NCI-H510A treated with DMSO at 0.1 percent for 48 hours (cell line): Measurements from ENCODE around the gene TRIM36.

Experiments used
- DNase-seq: peaks from one replicate; lab custom pipeline; 2025; lab: John Stamatoyannopoulos, UW

The TRIM36 gene

DNA sequence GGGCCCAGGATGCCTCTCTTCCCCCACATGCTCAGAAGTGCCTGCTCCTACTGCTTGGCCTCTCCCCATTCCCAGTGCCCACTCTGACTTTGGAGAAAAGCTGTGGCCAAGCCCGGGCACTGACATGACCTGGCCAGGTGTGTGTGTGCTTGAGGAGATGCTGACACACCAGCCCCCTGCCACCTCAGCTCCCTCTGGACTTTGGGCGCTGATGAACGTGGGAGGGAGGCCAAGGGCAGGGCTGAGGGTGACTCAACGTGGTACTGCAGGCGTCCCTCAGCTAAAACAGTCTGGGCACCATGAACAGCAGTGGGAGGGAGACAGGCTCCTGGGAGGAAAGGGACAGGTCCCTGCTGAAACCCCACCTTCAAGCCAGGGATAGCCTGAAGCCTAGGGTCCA lies 3.9 kb downstream of the TRIM36 start:
- DNase-seq = no peak

DNA sequence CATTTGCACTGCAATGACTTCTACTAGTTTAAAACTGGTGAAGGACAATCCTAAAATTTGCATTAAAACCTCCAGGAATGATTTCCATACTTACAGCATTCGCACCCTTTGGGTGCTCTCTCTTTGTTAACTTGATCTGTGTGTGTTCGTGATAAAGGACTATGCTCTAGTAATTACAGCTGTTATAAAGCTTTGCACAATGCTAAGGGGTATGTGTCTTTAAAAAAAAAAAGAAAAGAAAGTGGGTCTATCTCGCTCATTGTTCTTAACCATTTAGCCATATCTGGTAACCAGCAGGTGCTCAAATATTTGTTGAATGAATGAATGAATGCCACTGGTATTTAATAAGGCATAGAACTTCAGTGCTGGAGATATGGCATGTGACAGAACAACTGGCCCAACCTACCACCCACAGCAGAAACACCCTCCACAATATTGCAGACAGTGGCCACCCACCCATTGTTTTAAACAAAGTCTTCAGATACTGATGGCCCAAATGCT lies 8.7 kb downstream of the TRIM36 start:
- no peak for DNase-seq

DNA sequence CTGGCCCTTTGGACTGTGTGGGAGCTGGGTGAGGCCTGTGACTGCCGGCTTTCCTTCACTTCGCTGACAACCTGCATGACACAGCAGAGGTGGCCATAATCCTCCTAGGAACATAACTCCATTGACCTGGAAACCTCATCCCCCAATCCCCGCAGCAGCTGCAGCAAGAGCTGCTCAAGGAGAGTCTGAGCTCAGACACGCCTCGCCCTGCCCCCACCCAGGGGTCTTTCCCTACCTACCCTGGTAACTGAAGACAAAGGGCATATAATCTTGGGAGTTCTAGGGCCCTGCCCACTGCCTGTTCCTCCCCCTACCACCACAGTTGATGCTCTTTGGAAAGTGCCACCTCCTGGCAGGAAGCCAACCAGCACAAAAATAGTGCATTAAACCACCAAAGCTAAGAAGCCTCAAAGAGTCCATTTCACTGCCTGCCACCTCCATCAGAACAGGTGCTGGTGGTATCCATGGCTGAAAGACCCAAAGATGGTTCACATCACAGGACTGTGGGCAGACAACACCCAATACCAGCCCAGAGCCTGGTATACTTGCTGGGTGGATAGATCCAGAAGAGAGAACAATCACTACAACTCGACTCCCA lies 18.4 kb downstream of the TRIM36 start:
- DNase-seq = no peak

DNA sequence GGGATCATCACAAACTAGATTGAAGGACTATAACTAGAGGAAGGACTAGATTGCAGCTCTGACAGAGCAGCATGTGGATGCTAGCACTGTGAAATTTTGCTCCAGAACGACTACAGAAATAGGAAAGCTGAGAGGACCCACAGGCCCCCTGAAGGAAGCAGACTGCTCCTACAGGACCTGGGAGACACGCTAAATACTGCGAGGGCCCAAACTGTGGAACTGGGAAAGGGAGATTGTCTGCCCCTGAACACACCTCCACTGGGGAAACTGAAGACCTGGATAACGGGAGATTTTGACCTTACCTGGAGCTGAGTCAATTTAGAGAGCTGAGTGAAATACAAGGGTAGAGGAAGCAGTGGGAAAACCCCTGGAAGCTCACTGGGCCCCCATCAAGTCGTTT lies 19.2 kb downstream of the TRIM36 start:
- DNase-seq = no peak

DNA sequence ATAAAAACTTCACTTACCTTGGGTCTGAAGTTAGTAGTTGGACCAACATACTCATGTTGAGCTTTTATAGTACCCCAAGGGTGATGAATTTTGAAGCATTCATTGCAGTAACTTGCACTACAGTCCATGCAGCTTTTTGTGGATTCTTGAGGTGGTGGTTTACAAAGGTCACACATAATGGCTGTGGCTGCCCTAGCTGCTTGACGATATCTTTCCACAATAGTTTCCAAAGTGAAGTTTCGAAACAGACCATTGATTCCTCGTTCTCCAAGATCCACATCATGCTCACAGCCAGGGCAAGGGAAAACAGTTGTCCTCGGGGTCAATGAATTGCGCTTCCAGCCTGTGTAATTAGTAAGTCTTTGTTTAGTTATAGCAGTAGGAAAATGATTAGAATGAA lies 22.7 kb downstream of the TRIM36 start:
- no peak for DNase-seq

DNA sequence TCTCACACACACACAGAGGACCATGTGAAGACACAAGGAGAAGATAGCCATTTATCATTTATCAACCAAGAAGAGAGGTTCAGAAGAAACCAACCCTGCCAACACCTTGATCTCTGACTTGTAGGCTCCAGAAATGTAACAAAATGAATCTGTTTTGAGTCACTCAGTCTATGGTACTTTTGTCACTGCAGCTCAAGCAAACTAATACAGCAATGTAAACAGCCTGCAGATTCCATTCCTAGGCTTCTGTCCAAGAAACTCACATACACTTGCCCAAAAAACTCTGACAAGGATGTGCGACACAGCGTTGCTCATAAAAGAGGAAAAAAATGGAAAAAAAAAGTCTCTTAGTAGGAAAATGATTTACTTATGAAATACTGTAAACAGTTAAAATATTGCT lies 33.4 kb downstream of the TRIM36 start:
- no peak for DNase-seq

DNA sequence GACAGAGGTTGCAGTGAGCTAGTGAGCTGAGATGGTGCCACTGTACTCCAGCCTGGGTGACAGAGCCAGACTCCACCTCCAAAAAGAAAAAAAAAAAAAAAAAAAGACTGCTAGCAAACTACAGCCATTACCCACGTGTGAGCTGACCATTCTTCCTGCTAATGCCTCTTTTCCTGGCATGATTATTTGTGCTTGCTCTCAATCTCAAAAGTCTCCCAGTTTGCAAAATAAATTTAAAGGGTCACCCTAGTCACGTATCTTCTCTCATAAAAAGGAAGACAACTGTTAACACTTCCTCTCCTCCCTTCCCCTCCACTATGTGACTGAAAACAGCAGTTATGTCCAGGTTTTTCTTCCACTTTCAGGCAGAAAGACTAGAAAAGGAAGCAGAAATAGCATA lies 37.2 kb downstream of the TRIM36 start:
- DNase-seq = no peak

DNA sequence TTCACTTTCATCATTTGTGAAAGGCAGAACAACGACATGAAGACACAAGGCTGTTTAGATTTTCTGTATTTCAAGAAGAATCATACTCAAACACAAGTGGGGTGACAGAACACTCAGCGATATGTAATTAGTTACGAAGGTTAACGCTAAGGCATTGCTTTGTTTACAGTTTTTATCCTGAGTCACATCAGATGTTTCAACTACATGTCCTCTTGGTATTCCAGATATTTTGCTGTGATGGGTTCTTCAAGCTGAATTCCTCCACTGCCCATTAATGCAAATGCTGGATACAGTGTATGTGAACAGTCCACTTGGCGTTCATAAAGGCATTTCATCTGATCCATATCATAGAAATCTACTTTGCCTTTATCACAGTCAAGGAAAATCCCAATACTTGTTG lies 43.4 kb downstream of the TRIM36 start:
- DNase-seq = no peak

DNA sequence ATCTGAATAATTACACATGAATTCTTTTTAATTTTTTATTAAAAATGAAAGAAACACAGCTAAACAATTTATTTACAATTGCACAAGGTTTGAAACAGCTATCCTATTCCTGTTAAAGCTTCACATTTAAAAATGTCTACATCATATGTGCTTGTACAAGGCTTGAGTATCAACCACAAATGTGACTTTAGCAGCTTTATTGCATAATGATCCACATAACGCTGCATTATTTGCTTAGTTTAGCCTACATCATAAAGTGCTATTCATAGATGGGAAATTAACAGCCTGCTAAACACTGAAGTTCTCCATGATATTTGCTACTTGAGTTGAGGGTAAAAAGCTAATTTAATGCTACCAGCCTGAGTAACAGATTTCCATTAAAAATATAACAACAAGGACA lies 45.0 kb downstream of the TRIM36 start:
- no peak for DNase-seq

DNA sequence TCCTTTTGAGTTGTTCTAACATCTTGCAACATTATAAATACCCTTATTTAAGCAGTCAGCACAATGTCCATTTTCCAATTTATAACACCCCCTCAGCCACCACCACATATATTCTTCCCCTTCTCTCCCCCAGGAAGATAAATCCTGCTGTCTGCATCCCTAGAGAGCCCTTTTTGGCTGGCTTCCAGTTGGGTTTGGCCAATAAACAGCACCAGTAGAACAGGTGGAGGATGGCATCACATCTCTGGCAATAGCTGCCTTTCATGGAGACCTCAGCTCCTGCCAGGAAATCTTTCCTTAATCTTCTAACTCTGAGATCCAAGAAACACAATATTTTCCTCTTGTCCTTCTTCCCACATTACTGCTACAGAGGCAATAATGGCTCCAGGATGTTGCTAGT lies 53.7 kb downstream of the TRIM36 start:
- DNase-seq = no peak

DNA sequence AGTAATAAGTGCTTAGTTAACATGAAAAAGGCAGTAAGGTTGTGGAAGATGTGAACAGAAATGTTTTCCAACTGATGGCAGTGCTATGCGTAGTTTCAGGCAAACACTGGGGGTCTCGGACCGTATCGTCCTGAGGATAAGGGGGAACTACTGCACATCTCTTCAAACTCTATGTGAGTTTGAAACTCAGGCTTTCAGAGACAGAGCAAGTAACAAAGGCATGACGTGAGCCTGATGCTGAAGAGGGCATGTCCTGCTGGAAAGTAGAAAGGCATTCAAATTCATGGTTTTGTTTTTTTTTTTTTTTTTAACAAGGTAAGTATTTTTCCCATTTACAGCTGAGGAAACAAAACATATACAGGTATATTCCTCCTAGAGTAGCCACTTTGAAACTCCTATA lies 59.9 kb downstream of the TRIM36 start:
- no peak for DNase-seq

DNA sequence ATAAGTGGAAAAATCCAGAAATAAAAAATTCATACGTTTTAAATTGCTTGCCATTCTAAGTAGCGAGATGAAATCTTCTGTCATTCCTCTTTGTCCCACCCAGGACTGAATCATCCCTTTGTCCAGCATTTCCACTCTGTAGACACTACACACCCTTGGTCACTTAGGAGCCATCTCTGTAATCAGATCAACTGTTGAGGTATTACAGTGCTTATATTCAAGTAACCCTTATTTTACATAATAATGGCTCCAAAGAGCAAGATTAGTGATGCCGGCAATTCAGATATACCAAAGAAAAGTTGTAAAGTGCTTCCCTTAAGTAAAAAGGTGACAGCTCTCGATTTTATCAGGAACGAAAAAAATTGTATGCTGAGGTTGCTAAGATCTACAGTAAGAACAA lies 60.4 kb downstream of the TRIM36 start:
- no peak for DNase-seq

DNA sequence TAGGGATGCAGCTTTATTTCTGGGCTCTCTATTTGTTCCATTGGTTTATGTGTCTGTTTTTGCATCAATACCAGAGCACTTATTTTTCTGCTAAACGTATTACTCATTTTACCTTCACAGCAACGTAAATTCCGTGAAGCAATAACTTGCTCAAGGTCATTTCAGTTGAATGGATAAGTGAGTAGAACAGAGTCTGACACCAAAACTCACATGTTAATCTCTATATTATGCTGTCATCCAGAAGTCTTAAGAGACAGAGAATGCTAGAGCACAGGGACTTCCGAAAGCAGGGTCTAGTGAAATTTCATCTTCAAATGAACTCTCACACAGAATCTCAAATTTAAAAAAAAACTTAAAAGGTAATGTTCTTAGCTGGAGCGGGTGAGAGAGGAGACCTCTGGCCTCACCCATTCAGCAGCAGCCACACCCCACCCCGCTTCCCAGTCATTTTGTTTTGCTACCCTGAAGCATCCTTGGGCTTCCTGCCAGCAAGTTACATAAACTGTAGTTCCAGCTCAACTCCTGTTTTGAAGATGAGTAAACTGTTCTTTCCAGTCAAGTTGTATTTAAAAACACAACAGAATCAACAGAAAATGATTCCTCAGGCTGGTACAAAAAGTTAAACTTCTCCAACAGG lies 69.3 kb downstream of the TRIM36 start:
- no peak for DNase-seq

DNA sequence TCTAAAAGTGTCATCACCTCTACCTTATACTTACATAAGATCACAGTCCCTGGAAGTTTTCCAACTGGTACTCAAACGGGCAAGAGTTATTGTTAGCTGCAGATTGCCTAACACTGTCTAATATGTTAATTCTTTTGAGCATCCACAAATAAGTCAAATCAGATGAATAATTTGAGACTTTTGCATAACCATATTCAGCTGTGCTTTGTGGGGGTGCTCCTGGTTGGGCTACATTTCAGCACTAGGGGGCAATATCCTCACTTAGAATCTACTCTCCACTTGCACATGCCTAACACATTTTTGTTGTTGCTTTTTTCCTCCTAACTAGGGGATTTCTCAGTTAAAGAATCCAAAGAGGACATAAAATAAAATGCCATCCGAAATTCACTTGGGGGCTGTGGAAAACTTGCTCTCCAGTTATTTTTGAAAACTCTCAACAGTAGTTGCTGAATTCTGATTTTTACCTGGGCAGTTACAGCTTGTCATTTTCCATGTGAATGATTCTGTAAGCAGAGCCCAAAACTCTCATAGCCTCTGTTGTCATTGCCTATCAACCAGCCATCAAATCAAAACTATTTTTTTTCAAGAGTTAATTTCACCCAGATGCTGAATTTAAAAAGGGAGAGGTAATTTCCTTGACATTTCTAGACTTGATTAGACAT lies 71.5 kb downstream of the TRIM36 start:
- DNase-seq = peak; percentile 1

DNA sequence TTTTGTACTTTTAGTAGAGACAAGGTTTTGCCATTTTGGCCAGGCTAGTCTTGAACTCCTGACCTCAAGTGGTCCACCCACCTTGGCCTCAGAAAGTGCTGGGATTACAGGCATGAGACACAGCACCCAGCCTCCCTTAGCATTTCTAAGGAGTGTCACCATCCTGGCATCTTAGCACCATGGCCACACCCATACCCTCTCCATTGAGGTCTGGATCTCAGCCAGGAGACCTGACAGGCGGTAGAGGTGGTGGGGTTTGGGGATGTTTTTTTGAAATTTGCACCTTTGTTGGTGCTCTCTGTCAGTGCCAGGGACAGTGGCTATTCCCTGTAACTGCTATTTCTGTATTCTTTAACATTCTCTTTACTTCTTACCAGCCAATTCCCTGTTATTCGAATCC lies 72.5 kb downstream of the TRIM36 start:
- DNase-seq = no peak

DNA sequence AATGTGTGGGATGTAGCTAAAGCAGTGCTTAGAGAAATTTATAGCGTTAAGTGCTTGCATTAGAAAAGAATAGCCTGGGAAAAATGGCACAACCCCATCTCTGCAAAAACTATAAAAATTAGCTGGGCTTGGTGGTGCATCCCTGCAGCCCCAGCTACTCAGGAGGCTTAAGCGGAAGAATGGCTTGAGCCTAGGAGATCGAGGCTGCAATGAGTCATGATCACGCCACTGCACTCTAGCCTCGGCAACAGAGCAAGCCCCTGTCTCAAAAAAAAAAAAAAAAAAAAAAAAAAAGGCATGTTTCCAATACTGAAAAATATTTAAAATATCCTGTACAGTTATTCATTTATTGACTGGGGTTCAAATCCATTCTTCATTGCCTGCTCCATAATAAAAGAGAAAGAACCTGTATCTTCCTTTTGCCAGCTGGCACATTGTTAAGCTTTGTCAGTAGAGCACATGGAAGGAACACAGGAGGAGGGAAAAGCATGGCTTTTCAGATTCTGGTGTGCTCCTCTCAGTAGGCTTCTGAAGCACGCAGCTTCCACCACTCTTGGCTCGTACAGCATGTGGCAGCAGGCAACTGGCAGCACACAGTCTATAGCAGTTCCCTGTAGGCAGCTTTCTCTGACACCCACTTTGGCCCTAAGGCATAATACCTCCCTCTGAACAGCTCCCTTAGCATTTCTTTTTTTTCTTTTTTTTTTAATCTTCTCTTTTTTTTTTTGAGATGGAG lies 73.5 kb downstream of the TRIM36 start:
- no peak for DNase-seq

DNA sequence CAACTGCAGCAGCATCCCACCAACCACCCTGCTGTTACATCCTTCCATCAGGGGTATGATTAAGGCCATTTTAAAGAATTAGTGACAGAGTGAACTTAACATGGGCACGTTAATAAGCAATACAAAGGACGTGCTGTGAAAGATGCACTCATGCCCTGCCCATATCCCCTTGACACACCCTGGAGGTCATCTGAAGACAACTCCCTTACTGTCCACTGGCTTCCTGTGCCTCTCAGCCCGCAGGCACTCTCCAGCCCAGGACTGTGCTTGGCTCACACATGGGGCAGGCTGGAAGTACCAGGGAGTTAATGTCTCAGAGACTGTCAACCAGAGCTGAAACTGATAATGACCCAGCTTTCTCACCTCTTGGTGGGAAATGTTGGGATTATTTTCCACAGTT lies 81.8 kb downstream of the TRIM36 start:
- no peak for DNase-seq

DNA sequence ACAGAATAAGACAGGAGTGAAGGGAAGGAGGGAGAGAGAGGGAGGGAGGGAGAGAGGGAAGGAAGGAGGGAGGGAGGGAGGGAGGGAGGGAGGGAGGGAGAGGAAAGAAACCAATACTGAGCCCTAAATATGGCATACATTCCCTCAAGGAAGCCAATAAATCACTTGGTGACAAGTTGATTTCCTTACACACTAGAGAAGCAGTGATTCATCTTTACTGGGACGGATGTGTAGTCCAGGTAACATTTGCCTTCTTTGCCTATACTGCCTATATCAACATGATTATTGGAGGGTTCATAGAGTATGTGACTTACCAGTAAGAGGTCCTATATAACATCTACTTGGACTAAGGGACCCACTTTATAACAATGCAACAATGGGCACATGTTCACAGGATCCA lies 83.2 kb downstream of the TRIM36 start:
- DNase-seq = no peak

DNA sequence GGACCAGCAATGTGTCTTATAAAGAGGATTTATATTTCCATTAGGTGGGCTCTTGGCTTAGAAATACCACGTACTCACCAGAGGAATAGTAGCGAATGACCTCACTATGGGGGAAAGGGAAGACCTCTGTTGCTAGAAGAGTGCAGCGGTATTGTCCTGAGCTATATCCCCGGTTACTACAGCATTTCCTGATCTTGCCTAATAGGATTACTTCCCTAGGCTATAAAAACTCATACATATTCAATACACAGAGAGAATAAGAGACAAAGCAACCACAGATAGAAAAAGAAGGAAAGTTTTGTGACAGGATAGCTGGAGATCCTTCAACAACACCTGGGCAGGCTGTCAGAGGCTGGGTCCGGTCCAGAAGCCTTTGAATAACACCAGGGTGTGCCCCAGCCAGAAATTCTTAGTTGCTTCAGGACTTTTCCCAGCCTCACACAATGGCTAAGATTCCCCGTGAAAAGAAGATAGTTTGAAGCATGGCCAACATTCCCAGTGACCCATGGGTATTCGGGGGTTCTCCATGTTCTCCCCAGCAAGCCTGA lies 85.4 kb downstream of the TRIM36 start:
- no peak for DNase-seq

DNA sequence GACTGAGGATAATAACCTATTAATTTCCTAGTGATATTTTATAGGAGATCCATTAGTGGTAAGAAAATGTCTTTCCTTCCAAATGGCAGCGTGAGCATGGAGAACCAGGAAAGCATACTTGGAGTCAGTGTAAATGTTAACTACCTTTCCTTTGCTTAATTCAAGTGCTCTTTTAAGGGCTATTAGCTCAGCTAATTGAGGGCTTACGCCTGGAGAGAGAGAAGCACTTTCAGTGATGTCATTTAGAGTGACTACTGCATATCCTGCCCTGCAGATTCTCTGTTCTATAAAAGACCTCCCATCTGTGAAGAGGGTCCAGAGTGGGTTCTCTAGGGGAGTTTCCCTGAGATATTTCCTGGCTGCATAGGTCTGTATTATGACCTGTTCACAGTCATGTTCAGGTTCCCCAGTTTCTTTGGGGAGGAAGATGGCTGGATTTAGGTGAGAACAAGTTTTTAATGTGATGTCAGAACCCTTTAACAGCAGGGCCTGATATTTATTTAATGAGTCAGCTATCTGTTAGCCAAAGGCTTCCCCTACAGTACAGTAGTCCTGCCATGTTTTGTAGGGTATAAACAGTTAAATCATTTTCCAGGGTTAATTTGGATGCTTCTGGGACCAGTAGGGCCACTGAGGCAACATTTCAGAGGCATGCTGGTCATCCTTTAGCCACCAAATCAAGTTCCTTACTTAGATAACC lies 89.6 kb downstream of the TRIM36 start:
- no peak for DNase-seq
